ENCODE measurements around the gene SCN2B. TPM values are rescaled to one million over a fixed set of nuclear protein-coding genes. Genes with fewer than 3 reads are reported as not detected.
A peak's percentile ranks its signal among the peaks of the same experiment; 100 is the strongest.
"Not testable (repeated sequence)": the region's sequence is repeated elsewhere in the genome, so short reads cannot be mapped to it uniquely, and the experiment has no call there.

SCN2B gene
- total RNA-seq, 1 donor from 2014 or later: not detected

DNA sequence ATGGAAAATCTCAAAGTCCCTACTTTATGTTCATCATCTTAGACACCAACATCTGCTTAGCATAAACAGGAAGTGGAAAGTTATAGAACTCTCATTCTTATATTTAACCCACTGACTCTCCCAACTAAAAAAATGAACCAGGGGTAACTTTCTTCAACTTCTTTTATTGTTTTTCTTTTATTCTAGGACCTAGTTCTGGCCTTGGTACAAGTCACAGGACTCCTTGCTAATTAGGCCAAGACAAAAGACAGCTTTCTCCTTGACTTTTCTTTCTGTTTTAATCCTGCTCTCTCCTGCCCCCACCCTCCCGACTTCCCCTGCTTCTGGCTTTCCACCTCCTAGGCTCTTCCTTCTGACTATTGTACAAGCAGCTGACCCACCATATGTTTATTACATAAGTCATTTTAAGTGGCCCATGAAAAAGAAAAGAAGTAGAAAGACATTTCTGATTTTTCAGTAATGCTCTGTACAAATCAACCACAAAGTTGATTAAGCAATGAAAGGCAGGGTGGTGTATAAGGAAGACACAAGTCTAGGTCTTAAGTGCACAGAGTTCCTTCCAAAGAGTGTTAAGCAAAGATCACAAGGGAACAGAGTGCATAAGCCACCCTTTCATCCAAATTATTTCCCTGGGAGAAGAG, 30.1 kb upstream of the SCN2B start:
- DNase-seq (ENCODE audit: low read depth in 2 of 2): peak in 1 of 2 donors; percentile 71

DNA sequence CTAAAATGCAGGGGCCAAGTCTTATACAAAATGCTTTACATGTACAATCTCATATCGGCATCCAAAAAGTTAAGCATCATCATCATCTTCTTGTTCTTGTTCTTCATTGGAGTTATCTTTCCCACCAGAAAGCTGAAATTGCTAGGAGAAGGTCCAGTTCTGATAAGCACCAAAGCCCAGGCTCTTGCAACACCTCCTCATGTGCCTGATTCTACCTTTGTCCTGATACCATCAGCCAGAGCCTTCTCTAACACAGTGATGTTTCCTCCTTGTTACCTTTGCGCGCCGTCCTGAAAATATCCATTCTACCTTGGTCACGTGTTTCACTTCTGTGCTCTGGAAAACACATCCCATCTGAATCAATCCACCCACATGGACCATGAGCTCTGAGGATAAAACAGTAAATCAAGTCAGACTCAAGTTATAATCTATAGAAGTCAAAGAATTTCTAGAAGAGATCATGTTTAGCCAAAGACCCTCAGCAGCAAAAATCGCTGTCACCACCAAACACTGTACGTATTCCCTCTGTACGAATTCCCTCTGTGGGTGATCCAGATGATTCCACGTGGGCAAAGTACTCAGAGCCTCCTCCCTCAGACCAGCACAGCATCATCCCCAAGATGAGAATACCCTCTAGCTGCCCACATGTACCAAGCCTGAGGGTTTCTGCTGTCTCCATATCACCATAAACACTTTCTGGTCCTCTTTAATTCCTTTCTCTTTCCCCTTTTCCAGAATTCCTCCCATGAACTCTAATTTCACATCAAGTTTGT, 29.4 kb upstream of the SCN2B start:
- no peak for DNase-seq (ENCODE audit: low read depth in 2 of 2)

DNA sequence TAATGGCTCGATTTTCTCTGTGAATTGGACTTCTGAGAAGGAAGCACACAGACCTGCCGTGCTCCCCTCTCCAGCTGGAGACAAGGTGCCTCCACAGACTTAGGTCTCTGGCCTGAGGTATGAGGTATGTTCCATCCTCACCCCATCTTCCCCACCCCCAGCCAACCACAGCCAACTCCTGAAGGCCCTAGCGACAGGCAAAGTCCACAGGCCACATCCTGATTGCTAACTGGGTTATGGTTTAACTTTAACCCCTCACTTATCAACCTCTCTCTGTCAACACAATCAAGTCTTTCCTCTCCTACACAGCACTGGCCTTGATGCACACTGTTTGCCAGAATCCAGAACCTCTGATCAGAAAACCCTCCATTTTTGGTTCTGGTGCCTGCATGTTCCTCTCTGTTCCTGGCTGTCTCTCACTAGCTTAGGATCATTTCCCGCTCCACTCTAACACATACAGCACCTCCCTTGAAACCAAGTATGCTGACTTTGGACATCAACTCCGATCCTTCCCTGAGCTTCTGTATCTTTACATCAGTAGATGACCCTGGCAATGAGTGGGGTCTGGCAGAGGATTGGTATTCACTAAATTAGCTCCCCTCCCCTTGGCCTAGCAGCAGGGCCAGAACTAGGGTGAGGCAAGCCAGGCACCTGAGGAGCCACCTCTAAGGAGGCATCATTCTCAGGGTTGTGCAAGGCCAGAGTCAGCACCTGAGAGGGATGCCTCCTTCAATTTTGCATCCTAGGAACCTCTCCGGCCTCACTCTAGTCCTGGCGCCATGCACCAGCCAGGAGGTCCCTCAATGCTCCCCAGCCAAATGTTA, 26.4 kb upstream of the SCN2B start:
- no peak for DNase-seq (ENCODE audit: low read depth in 2 of 2)

DNA sequence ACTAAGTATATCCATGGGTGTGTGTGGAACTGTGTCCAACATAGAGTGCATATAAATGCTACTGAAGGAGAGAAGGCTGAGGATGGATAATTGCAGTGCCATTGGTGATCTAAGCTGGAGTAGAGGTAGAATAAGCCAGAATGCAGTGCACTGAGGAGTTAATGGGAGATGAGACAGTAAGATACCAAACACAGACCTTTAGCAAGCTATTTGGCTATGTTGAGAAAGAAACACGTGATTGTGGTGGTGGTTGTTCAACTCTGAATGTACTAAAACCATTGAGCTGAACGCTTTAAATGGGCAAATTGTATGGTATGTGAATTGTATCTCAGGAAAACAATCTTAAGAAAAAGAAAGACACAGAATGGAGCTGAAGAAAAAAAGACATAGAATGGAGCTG, 25.5 kb upstream of the SCN2B start:
- no peak for DNase-seq (ENCODE audit: low read depth in 2 of 2)

DNA sequence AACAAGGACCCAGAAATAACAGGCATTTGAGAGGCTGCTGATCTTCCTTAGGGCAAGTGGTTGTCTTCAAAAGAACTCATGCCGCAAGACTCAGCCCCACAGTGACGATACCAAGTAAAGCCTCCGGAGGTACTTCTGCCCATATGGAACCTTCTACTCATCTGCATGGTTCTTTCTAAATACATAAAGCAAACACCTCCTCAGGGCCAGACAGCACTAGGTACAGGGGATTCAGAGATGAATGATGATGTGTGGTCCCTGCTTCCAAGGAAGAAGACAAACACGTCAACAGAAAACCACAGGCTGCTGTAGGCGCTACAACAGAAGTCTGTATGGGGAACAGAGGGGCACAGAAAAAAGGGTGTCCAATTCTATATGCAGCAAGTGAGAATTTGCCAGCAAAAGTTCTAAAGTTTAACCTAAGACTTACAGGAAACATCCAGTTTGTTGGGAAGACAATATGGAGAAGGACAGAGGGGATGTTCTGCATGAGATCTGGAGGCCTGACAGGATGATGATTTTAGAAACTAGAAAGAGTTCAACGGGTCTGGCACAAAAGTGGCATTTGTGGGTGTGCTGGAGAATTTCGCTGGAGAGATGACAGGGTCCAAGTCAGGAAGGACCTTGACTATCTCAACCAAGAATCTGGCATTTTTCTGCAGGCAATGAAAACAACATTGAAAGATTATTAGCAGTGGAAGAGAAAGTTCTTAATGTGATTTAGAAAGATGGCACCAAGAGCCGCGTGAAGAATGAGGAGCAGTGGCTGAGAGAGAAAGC, 24.7 kb upstream of the SCN2B start:
- no peak for DNase-seq (ENCODE audit: low read depth in 2 of 2)

DNA sequence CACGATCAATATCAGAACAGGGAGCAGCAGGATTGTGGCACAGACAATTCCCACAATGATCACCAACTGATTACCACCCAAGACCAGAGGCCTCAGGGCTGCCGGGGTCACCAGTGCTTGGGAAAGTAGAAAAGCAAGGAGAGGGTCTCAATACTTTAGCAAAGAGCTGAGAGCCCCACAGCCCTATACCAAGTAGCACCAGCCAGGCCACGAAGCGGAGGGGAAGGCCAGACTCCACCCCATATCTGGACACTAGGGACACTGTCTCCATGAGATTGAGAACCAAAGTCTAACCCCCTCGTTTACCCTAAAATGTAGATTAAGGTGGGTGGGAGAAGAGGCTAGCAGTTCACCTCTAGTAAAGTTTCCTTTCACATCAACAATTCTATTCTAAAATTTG, 24.1 kb upstream of the SCN2B start:
- no peak for DNase-seq (ENCODE audit: low read depth in 2 of 2)

DNA sequence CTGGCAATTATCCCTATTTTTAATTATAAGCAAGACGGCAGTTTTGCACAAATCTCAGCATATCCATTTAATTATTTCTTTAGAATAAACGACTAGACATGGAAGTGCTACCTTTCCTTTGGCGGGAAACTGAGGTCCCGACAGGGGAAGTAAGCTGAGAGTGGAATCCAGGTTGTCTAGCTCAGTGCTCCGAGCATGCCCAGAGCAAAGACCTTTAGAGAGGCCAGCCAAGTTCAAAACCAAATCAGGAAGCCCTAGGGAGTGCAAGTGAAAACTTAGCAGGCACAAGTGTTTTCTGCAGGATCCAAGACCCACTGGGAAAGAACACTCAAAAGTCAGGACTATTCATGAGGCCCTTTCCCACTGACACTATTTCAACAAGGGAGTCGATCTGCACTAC, 22.7 kb upstream of the SCN2B start:
- no peak for DNase-seq (ENCODE audit: low read depth in 2 of 2)

DNA sequence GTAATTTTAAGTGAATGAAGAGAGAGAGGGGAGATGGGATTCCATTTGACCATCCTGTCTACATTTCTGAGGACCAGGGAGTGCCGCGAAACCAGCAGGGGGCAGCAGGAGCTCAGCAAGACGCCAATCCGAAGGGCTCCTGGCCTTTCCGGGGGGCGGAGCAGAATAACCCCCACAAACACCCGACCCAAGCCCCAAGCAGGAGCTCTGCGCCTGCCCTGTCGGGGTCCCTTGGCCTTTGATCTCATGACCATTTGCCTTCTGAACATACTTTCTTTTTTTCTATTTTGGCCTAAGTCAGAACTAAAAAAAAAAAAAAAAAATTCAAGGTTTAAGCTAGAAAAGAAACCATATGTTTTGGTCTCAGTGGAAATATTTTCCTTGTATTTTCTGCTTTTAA, 21.9 kb upstream of the SCN2B start:
- DNase-seq (ENCODE audit: low read depth in 2 of 2): peak; percentile 25 to 69

DNA sequence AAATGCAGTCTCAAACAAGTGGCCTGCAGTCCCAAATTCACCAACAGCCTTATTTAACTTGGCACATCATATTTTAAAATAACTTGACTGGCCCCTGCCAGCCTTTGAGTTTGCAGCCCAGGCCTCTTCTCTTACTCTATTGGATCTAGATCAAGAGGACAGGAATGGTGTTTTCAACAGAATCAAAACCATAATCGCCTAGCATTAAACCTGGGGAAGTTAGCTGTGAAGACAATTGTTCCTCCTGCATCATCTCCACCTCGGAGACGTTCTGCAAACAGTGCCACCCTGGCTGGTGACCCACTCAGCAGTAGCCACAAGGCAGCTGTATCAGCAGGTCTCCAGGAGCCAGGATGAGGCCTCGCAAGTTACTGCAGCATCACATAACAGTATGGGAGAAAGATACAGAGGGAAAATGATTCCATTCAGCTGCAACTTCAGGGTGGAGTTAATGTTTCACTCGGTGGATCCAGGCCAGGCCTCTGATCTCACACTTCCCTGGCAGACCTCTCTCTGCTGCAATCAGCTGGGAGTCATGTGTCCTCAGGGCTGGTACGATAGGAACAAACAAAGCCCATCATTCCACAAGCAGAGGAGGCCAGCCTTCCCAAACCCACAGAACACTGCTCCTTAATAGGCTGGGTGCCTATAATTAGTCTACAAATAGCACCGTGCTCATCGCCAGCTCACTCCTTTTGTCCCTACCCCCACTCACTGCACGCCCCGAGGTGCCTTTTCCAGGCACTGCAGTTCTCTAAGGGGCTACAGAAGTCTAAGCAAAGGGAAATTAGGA, 18.6 kb upstream of the SCN2B start:
- peak; percentile 23 to 41 for DNase-seq (ENCODE audit: low read depth in 2 of 2)

DNA sequence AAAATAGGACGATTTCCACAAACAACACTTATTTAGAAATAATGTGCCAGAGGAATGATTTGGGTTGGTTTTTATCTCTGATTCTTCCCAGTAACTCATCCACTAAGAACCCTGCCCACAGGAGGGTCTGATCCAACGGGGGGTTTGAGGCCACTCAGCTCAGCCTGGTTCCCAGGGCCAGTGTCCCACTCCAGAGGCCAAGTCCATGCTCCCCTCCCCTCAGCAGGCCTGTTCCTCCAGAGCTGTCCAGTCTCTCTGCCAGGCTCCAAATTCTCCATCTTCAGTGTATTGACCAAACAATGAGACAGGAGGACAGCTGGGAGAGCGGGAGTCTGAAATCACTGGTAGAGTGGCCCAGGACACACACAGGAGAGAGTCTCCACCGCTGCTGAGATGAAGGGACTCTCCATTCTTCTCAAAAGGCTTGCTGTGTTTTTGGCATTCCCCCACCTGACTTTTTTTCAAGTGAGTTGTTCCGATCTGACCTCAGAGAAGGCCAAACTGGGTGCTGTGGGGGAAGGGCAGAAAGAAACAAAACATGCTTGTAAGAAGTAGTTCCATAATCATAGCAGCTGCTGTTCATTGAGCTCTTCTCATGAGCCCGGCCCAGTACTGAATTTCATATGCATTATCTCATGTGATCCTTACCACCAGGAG, 17.6 kb upstream of the SCN2B start:
- DNase-seq (ENCODE audit: low read depth in 2 of 2): no peak

DNA sequence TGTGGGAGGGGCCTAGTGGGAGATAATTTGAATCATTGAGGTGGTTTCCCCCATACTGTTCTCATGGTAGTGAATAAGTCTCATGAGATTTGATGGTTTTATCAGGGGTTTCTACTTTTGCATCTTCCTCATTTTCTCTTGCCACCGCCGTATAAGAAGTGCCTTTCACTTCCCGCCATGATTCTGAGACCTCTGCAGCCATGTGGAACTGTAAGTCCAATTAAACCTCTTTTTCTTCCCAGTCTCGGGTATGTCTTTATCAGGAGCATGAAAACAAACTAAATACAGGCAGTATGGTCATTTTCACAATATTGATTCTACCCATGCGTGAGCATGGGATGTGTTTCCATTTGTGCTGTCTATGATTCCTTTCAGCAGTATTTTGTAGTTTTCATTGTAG, 16.4 kb upstream of the SCN2B start:
- DNase-seq (ENCODE audit: low read depth in 2 of 2): not testable (repeated sequence)

DNA sequence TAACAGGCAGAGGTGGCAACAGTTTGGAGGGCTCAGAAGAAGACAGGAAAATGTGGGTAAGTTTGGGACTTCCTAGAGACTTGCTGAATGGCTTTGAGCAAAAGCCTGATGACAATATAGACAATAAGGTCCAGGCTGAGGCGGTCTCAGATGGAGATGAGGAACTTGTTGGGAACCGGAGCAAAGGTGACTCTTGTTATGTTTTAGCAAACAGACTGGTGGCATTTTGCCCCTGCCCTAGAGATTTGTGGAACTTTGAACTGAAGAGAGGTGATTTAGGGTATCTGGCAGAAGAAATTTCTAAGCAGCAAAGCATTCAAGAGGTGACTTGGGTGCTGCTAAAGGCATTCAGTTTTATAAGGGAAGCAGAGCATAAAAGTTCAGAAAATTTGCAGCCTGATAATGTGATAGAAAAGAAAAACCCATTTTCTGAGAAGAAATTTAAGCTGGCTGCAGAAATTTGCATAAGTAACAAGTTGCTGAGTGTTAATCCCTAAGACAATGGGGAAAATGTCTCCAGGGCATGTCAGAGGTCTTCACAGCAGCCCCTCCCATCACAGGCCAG, 14.6 kb upstream of the SCN2B start:
- not testable (repeated sequence) for DNase-seq (ENCODE audit: low read depth in 2 of 2)

DNA sequence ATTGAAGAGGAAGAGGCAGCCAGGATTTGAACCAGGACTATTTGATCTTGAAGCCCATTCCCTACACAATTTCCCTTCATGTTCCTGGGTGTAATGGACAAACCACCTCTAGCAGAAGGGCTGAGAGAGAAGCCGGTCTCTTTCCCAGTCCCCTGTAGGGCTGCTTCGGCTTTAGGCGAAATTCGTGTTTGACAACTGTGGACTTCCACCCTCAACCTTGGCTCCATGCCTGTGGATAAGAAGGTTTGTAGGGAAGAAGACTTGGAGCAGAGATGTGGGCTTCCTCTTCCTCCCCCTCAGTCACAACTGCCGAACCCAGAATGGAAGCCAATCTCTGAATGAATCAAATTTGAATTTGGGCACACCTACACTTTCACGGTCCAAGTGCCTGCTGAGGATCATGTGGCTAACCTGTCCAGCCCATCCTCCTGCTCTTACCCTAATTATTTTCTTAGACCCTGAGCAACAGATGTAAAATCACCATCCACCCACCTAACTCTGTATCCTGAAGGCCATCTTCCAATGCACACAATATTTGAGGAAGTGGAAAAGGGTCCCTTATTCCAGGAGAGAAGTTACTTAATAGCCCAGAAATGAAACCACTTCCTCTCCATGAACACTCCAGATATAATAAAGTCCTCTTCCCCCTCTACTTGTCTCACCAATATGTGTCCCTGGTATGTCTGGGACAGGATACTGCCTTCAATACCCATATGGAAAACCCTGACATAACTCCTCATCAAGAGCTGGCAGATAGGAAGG, 10.1 kb upstream of the SCN2B start:
- DNase-seq (ENCODE audit: low read depth in 2 of 2): no peak

DNA sequence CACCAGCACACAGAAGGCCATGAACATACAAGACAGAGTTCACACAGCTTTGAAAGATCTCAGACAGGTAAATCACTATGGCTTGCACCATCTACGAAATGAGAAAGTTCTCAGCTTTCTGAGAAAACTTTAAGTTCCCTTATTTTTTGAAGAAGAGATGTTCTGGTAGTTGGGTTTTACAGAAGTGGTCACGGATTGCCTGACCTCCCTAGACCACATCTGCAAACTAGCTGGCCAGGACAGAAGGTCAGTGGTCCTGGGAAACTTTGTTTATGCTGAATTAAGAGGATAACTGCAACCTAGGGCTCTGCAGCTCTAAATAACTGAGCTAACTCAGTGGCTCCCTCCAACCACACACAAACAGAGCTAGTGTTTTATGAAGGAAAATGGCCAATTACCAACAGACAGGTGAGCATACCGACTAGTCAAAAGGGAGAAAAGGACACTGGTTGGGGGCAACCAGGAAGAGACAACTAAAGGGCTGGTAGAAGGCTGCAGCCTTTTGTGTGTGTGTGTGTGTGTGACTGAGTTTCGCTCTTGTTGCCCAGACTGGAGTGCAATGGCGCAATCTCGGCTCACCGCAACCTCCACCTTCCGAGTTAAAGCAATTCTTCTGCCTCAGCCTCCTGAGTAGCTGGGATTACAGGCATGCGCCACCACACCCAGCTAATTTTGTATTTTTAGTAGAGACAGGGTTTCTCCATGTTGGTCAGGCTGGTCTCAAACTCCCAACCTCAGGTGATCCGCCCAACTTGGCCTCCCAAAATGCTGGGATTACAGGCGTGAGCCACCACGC, 8.5 kb upstream of the SCN2B start:
- no peak for DNase-seq (ENCODE audit: low read depth in 2 of 2)

DNA sequence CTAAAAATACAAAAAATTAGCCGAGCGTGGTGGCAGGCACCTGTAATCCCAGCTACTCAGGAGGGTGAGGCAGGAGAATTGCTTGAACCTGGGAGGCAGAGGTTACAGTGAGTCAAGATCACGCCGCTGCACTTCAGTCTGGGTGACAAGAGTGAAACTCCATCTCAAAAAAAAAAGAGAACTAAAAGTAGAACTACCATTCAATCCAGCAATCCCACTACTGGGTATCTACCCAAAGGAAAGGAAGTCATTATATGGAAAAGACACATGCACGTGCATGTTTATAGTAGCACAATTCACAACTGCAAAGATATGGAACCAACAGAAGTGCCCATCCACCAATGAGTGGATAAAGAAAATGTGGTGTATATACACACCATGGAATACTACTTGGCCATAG, 7.3 kb upstream of the SCN2B start:
- DNase-seq (ENCODE audit: low read depth in 2 of 2): not testable (repeated sequence)

DNA sequence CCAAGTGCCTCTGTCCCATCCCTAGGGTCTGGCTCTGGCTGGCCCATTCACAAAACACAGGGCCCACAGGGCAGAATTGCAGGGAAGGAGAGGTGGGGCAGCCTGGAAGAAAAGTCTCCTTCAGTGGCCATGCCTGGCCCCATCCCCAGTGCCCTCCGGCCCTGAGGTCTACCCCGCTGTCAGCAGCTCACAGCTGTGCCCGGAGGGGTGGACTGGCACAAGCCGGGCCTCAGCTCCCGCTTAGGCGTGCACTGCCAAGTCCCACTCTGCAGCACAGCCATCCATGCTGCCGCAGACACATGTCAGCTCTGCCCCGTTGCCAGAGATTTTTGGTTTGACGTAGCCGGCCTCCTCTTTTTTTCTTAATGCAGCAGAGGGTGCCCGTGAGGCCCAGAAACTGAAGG, 3.9 kb upstream of the SCN2B start:
- no peak for DNase-seq (ENCODE audit: low read depth in 2 of 2)

DNA sequence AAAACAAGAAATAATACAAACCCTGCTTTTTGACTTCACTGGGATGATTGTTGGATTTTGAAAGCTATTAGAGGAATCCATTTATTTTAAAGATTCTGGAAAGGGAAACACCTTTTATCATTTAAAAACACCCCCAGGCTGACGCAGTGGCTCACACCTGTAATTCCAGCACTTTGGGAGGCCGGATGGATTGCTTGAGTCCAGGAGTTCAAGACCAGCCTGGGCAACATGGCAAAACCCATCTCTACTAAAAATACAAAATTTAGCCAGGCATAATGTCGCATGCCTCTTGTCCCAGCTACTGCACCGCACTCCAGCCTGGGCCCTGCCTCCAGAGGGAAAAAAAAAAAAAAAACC, 317 bp upstream of the SCN2B start:
- no peak for DNase-seq (ENCODE audit: low read depth in 2 of 2)

Measured in dermis microvascular lymphatic vessel endothelial cell (primary cell).